Myocyte (in vitro differentiated cells): Measurements from ENCODE around the gene RANBP9. TPM values are rescaled to one million over a fixed set of nuclear protein-coding genes. Genes with fewer than 3 reads are reported as not detected.
A peak's percentile ranks its signal among the peaks of the same experiment; 100 is the strongest.

Experiments
- DNase-seq: peaks from one replicate; pipeline ENCODE4 v3.0.0-alpha.2; 2012; ENCODE audit warnings: low read depth
- polyA plus RNA-seq: library from polyadenylated mRNA; unstranded; fragments of >200 nt; gene quantifications from one replicate; pipeline ENCODE4 v1.2.1, GENCODE V29; 2012; ENCODE audit warnings: missing spikeins
- total RNA-seq: library from RNA; depleted of rRNA; stranded (reverse); fragments of >200 nt; gene quantifications from 2 replicates; pipeline ENCODE4 v1.2.3, GENCODE V29; 2014

RANBP9 gene
- total RNA-seq: 38.3 and 39.9 TPM in 2 replicates
- 52.2 TPM for polyA plus RNA-seq

DNA sequence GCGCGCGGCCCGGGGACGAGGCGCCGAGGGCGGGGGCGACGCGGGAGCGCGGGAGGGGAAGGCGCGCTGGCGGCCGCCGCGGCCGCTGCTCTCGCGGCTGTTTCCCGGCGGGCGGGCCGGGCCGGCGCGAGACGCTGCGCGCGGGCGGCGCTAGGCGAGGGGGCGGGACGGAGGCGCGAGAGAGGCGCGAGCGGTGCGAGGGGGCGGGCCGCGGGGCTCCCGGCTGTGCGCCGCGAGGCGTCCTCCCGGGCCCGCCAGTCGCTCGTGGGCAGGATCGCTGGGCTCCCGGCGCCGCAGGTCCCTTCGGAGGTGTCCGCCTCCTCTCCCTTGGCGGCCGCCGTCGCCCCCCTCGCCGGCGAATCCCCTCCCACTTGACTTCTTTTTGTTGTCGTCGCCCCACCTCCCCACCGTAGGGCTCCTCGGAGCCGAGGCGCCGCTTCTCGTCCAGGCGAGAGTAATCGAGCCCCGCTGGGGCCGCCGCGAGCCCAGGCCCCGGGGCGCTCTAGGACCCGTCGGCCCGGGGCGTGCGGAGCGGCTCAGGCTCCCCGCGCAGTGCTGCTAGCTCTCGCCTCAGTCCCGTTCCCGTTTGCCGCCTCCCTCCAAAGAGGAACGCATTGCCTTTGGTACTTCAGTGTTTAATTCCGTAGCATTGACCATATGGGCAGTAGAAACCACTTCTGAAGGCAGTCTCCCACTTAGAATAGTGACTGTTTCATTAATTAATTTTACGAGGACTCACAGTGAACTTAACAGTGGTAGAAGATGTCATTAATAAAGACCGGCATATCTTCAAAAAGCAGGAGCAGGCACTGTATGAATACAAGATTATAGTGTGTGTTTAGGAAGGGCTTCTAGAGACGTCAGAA, at the start of gene RANBP9:
TSS of gene RANBP9 (minus strand) at position 103 of the 866 bp plus-strand sequence. CDS start 330 bp downstream, outside the sequence.
- DNase-seq: peak; percentile 92

DNA sequence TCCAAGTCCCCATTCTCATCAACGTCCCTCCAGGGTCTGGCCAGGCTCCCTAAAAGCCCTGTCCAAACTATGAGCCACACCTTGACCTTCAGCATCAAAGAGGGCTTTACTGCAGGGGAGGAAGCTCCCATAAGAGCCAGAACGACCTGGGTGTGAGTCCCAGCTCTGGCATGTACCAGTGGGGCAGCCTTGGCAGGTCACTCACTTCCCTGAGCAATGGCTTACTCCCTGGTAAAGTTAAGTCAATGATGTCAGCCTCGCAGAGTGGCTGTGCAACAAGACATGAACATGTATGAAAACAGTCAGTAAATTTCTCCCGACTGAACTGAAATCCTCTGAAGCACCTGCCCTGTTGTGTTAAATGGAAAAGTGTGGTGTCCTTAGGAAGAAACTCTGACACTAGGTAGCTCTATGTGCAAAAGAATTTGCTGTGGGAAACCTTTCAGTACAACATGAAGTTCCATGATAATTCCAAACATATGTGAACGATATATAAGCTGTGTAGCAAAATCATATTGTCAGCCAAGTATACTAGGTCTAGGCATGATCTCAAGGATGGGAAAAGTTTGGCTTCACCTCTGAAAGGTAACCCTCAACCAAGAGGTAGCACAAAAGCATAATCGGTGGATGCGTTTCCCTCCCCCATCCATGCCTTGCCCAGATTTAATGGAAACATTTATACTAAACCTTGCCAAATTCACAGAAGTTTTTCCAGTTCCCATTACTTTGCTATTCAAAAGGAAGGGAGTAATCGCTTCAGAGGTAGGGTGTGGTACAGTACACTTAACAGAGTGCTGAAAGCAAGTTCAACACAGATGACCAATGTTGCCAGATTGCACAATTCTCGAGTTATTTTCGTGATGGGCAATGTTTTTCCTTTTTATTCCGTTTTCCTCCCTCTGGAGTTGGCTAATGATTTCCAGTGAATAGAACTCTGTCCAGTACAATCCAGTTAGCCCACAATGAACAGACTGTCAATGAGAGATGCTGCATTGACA, 49.0 kb upstream of the RANBP9 start:
- peak; percentile 15 for DNase-seq

DNA sequence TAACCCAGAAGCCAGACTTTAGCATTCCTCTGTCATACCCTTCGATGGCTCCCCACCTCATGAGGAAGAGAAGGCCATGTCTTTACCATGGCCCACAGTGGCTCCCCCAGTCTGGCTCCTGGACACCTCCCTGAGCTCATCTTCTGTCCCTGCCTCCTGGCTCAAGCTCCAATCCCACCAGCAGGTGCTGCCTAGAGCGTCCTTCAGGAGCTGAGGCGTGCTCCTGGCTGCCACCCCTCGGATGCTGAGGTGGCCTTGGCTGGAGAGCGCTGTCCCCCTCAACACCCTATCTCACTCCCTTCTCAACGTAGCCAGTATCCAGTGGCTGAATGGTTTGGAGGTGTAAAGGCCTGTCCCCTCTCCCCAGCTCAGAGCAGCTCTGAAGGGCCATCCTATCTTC, 47.4 kb upstream of the RANBP9 start:
- no peak for DNase-seq

DNA sequence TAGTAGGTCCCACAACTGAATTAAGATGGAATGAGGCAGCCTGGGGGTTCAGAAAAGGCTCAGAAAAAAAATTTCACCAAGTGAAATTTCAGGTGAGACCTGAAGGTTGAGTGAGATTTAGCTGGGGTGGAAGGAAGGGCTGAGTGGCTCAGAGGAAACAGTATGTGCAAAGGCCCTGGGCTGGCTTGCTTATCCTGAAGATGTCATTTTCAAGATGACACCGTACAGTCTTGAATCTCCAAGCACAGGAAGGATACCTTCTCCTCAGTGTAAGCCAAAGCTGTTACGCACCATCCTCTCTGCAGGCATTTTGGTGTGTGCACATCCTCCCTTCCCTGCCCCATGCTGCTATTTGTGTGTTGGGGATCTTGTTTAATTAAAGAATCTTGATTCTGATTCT, 43.0 kb upstream of the RANBP9 start:
- no peak for DNase-seq

DNA sequence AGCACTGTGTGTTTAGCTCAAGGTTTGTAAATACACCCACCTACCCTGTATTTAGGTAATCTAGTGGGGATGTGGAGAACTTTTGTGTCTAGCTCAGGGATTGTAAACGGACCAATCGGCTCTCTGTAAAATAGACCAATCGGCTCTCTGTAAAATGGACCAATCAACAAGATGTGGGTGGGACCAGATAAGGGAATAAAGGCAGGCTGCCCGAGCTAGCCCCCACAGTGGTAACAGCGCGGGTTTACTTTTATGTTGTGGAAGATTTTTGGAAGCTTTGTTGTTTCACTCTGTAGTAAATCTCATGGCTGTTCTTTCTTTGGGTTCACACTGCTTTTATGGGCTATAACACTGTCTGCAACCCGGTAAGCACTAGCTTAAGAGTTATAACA, 32.1 kb upstream of the RANBP9 start:
- no peak for DNase-seq

DNA sequence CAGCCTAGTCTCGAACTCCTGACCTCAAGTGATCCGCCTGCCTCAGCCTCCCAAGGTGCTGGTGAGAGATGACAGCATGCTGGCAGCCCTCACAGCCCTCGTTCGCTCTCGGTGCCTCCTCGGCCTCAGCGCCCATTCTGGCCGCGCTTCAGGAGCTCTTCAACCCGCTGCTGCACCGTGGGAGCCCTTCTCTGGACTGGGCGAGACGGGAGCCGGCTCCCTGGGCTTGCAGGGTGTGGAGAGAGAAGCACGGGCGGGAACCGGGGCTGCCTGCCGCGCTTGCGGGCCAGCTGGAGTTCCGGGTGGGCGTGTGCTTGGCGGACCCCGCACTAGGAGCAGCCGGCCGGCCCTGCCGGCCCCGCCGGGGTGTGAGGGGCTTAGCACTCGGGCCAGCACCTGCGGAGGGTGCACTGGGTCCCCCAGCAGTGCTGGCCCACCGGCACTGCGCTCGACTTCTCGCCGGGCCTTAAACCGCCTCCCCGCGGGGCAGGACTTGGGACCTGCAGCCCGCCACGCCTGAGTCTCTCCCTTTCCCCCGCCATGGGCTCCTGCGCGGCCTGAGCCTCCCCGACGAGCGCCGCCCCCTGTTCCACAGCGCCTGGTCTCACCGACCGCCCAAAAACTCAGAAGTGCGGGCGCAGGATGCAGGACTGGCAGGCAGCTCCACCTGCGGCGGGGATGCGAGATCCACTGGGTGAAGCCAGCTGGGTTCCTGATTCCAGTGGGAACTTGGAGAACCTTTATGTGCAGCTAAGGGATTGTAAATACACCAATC, 31.5 kb upstream of the RANBP9 start:
- DNase-seq: no peak

DNA sequence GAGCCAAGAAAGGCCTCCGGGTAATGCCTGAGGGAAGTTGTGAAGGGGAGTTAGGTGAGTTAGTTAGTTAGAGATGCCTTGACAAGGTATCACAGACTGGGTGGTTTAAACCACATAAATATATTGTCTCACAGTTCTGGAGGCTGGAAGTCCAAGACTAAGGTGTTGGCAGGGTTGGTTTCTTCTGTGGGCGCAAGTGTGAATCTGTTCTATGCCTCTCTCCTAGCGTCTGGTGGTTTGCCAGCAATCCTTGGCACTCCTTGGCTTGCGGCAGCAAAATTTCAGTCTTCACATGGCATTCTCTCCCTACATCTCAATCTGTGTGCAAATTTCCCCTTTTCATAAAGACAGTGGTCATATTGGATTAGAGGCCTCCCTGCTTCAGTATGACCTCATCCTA, 29.7 kb upstream of the RANBP9 start:
- no peak for DNase-seq

DNA sequence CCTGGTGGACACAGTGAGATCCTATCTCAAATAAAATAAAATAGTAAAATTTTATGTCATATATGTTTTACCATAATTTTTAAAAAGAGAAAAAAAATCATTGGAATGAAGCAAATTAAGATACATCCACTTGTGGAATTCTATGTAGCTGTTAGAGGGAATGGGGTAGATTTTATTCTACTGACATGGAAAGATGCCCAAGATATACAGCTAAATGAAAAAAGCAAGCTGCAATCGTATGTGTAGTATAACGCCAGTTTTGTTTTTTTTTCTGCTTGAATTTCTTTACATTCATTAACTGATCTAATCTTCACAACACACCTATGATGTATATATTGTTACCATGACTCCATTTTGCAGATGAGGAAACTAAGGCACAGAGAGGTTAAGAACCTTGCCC, 23.4 kb upstream of the RANBP9 start:
- DNase-seq: no peak

DNA sequence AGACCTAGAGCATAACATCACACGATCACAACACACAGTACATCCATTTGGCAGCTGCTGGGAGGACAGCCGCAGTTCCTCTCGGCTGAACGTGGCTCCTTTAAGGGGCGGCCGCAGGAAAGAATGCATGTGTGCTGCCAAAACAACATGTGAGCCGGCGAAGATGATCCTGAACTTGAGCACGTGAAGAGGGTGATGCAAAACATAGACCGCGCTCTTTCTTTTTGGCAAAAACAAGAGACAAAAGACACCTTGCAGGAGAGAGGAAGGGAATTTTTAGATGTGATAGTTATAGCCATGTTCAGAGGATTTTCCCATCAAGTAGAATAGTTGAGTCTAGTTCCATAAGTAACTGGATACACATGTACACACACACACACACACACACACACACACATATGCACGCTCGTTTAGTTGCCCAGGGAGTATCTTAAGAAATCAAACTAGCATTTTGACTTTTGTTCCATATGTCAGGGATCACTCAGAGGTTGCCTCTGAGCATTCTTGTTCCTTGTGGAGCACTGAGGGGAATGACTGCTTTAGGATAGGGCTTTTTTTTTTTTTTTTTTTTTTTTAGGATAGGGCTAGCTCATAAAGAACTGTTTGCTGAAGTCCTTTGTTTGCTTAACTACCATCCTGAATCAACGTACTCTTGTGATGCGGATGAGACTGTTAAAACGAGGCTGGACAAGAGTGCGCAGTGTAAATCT, 21.7 kb upstream of the RANBP9 start:
- DNase-seq: peak; percentile 94

DNA sequence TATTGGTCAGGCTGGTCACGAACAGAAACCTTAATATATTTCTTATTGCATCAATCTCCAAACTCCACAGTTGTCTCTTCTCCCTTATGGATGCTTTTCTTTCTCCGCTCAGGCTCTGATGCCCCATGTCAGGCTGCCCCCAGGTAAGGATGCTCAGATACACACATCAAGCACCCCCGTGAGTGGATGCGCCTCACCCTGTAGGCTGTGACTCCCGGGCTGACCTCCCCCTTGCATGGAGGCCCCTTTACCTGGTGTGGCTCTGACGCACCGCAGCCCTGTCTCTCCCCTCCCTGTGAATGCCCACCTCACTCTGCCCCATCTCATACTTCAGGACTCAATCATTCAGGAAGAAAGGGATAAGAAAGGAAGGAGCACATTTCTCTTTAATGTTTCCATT, 19.1 kb upstream of the RANBP9 start:
- no peak for DNase-seq

DNA sequence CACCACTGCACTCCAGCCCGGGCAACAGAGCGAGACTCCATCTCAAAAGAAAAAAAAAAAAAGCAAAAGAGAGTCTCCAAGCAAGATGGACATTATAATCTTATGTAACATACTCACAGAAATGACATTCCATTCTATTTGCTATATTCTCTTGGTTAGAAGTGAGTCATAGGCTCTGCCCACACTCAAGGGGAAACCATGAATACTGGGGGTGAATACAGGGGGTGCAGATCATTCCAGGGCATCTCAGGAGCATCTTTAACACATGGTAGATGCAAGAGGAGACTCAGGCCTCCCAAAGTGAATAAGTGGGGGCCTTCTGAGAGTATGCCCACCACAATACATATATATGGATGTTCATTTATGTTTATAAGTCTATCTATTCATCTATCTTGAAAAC, 18.3 kb upstream of the RANBP9 start:
- no peak for DNase-seq

DNA sequence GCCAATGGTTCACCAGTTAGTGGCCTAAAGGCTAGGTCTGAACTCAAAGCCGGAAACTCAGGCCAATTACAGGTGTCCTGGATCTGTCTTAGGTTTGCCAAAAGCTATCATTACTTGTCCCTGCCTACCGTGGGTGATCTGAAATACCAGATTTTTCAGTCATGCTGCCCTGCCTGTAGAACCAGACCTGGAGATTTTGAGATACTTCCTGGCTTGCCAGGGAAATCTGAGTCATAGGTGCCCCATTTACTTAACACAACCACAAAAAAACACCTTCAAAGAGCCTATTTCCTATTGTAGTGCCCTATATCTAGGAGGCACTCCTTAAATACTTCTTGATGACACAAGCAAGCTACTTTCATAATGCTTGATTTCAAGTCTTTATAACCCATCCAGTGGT, 13.9 kb upstream of the RANBP9 start:
- DNase-seq: no peak

DNA sequence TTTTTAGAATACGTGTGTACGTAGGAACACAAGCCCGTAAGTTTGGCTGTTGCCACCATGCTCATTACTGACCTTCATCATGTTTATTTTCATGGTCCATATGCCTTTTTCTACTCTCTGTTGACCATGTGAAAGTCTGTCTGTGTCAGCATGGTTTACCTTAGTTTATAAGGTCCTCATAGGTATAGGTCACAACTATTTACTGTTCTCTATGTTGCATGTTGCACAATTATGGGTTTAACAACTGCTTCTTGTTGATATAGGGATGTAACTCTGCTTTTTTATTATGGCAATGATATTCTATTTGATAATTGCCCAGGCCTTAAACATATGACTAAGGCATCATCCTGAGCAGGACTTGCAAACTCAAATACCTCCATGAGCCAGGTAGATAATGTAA, 13.4 kb upstream of the RANBP9 start:
- DNase-seq: no peak

DNA sequence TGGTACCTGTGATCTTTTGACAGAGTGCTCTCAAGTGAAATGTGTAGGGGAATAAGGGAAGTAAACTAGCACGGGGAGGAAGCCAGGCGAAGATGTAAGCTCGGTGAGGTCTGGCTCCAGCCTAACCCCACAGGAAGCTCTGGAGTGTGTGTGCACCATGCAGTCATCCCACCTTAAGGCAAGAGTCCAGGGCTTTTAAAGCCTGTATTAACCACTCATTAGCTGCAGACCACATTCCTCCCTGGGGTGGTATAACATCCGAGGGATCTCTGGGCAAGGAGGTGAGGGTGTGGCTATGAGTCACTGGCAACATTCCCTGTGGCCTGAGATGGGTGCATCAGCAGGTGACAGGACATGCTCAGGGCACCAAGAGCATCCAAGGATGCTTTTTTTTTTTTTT, 12.5 kb upstream of the RANBP9 start:
- peak; percentile 62 for DNase-seq

DNA sequence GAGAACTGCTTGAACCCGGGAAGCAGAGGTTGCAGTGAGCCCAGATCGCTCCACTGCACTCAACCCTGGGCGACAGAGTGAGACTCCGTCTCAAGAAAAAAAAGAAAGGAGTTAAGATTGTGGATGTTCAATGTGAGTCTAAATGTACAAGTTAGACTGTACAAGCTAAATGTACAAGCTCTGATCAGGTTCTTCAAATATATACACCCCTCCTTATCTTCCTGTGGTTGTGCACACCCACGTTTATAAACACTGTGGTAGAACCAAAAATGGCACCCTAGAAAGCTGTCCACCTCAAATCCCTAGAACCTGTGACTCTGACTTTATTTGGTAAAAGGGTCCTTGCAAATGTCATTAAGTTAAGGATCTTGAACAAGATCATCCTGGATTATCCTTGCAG, 11.2 kb upstream of the RANBP9 start:
- no peak for DNase-seq

DNA sequence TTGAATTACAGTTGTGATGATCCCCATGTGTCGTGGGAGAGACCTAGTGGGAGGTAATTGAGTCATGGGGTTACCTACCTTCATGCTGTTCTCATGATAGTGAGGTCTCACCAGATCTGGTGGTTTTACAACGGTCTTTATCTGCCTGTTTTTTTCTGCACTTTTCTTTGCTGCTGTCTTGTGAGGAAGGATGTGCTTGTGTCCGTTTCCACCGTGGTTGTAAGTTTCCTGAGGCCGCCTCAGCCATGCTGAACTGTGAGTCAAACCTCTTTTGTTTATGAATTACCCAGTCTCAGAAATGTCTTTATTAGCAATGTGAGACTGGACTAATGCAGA, 6.5 kb upstream of the RANBP9 start:
- no peak for DNase-seq

DNA sequence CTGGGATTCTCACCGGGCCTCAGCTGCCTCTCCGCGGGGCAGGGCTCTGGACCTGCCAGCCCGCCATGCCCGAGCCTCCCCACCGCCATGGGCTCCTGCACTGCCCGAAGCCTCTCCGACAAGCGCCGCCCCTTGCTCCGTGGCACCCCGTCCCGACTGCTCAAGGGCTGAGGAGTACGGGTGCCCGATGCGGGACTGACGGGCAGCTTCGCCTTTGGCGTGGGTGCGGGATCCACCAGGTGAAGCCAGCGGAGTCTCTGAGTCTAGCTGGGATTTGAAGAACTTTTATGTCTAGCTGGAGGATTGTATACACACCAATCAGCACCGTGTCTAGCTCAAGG, 5.3 kb upstream of the RANBP9 start:
- DNase-seq: no peak

DNA sequence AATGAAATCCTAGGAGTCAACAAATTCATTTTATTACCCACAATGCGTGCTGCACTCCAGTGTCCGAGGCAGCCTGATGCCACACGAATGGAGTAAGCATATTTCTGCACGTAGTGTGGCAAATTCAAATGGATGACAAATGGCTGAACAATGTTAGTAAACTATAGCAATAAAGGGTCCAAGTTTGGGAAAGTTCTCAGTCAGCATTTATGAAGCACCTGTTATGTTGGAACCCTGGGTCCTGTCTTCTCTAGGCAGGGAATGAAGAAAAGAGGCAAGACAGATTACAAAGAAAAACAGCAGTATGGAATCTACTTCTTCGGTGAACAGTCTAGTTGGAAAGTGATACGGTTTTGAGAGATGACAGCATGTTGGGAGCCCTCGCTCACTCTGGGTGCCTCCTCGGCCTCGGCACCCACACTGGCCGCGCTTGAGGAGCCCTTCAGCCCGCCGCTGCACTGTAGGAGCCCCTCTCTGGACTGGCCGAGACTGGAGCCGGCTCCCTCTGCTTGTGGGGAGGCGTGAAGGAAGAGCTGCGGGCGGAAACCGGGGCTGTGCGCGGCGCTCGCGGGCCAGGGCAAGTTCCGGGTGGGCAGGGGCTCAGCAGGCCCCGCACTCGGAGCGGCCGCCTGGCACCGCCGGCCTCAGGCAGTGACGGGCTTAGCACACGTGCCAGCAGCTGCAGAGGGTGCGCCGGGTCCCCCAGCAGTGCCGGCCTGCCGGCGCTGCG, 4.8 kb upstream of the RANBP9 start:
- DNase-seq: no peak

DNA sequence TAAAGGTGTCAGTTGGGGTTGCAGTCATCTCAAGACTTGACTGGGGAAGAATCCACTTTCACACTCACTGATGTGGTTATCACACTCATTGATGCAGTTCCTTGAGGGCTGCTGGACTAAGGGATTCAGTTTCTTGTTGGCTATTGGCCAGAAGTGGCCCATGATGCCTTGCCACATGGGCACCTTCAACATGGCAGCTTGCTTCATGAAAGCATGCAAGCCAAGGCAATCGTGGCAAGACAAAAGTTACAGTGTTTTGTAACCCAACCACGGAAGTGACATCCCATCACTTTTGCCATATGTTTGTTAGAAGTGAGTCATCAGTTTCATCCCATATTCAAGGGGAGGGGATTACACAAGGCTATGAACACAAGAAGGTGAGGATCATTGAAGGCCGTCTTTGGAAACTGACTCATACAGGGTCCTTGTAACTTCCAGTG, 3.8 kb upstream of the RANBP9 start:
- no peak for DNase-seq

DNA sequence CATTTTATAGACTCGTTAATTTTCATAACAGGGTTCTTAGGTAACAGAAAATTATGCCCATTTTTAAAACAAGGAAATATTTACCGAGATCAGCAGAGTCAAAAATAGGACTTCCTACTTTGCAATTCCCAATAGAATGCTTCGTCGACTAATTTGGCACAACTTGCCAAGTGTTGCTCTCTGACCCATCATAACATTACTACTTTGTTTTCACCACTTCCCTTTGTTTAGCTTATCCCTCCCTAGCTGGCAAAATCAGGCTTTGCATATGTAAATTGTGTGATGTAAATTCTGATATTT, 914 bp upstream of the RANBP9 start:
- peak; percentile 43 for DNase-seq
